Stimulated activated CD8-positive, alpha-beta memory T cell treated with anti-CD3 and anti-CD28 coated beads, Interleukin-4, amount 100 ng/mL, for 4 hours (primary cell): Measurements from ENCODE around the gene ZNF837.

ENCODE experiments used
- DNase-seq, 2 donors: peaks; one replicate each; pipeline ENCODE4 v3.0.0-alpha.2; 2020; ENCODE audit warnings: low read depth in 2 of 2, low spot score in 1 of 2

ZNF837 gene

GRCh38 chr19:58325311-58326022 lies 55.4 kb downstream of the ZNF837 start:
- no peak for DNase-seq

GRCh38 chr19:58319241-58319640 lies 61.6 kb downstream of the ZNF837 start:
- DNase-seq: no peak

GRCh38 chr19:58318297-58318696 lies 62.5 kb downstream of the ZNF837 start:
- DNase-seq: no peak
